Activated CD8-positive, alpha-beta memory T cell treated with anti-CD3 and anti-CD28 coated beads for 24 hours (primary cell): ENCODE measurements around the gene PPP2R2C.

ENCODE experiments used
- DNase-seq: peaks from one replicate; pipeline ENCODE4 v3.0.0-alpha.2; 2020

PPP2R2C gene

GRCh38 chr4:6277935-6278800 is 194.2 kb downstream of the PPP2R2C start:
- DNase-seq: no peak

DNA sequence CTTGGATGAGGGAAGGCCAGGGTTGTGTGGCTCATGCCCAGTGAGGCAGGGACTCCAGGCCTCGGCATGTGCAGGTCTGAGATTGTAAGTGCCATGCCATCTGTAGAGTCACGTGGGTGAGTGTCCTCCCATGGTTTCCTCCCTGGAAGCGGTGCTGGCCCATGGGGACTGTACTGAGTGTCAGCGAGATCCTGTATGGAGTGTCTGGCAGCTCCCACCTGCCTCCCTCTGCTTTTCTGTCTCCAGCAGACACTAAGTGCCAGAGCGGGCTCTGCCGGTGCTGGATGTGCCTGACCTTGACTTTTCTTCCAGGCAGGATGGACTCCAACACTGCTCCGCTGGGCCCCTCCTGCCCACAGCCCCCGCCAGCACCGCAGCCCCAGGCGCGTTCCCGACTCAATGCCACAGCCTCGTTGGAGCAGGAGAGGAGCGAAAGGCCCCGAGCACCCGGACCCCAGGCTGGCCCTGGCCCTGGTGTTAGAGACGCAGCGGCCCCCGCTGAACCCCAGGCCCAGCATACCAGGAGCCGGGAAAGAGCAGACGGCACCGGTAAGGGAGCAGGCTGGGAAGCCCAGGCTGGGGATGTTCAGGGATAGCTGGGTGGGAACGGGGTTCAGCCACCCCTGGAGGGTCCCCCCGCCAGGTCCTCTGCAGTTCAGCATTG is 195.1 kb downstream of the PPP2R2C start:
- DNase-seq: no peak

GRCh38 chr4:6275898-6276806 is 196.3 kb downstream of the PPP2R2C start:
- no peak for DNase-seq

DNA sequence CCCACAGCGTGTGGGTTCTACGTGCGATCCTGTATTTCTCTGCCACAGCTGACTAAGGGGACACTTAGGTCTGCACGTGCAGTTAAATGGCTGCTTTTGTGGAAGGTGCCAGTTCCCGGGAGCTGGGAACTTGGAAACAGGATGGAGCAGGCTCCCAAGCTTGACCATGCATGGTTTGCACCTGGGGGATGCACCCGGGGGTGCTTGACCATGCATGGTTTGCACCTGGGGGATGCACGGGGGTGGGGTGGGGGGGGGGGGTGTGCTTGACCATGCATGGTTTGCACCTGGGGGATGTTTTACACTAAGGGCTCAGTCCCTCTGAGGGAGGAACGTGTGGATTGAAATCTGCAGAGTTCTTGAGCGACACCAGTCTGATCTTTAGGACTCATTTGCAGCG is 197.1 kb downstream of the PPP2R2C start:
- no peak for DNase-seq

DNA sequence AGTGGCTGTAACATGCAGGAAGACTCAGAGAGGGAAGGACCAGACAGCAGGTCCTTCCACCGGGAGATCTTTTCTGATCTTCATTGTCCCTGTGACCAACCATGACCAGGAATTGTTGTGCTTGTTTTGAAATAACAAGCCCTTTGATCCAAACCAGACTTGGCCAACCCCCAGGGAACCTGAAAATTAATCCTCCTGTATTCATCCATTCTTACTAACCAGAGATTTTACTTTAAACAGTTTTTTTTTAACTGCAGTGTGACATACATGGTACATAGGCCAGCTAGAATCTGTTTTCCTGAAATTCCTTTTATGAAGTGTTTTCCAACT is 198.8 kb downstream of the PPP2R2C start:
- DNase-seq: no peak

DNA sequence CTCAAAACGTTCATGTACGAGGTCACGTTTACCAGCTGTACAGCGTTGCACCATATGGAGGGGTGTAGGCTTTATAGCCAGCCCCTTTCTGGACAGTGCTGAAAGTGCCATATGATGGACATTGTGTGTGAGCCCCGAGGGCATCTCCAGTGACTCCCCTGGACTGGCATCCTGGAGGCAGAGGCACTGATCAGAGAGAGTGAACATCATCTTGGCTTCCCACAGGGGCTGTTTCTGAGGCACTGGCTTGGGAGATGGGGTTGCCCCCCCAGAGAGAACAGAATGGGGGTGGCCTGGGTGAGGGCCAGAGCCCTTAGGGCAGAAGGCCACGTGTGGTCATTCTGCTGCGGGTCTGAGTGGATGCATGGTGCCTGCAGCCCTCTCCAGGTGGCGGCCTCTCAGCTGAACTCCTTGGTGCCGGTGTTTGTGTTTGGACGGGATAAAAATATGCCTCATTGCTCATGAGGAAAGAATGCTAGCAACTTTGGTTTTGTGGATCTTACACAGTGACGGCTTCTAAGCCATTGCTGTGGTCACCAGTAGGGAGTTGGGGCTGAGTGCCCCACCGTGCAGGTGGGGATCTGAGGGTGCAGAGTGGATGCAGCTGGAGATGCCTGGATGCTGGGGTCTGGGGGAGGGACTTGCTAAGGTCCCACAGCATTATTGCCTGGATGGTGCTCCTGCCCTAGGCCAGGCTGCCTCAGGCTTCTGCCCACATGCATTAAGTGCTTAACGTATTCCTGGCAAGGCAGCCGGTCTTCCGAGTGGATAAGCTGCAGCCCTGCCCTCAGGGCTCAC is 199.4 kb downstream of the PPP2R2C start:
- no peak for DNase-seq

GRCh38 chr4:6271701-6272465 is 200.5 kb downstream of the PPP2R2C start:
- no peak for DNase-seq

GRCh38 chr4:6271206-6271605 is 201.2 kb downstream of the PPP2R2C start:
- no peak for DNase-seq

DNA sequence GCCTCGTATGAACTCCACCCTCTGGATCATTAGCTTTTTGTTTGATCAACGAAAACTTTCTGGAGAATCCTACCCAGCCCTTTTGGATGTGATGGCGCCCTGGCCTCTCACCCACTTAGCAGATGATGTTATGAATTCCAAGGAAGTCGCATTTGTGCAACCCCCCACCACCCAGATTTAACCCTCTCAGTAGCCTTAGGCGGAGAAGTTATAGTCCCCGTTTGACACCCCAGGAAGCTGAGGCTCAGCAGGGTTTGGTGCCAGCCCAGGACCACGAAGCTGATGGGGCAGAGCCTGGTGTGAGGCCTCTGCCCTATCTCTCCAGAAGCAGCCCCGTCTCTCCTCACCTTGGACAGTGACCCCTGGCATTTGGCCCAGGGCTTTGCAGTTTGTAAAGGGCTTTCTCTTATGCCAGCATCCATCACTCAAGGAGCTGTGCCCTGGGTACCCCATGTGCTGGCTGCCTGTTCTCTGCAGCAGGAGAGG is 201.7 kb downstream of the PPP2R2C start:
- DNase-seq: no peak
